HG03108 (cell line): Measurements from ENCODE around the gene PHF24.
"Not testable (repeated sequence)": the region's sequence is repeated elsewhere in the genome, so short reads cannot be mapped to it uniquely, and the experiment has no call there.

Source experiments
- ATAC-seq: cut with Tn5 transposase; IDR thresholded peaks from one replicate; pipeline ENCODE4 v1.9.1; 2021; ENCODE audit warnings: moderate library complexity; ENCODE audit not compliant: unreplicated experiment

The PHF24 gene

GRCh38 chr9:34996181-34996904, 38.3 kb downstream of the PHF24 start:
- no peak for ATAC-seq

DNA sequence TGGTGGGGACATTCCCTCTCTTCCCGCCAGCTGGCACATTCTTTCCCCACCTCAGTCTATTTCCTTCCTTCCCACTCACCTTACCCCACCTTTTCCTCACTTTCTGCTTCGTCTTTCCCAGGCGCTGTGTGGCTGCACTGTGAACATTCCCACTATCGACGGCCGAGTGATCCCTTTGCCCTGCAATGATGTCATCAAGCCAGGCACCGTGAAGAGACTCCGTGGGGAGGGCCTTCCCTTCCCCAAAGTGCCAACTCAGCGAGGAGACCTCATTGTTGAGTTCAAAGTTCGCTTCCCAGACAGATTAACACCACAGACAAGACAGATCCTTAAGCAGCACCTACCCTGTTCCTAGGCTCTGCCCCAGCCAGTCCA, 38.8 kb downstream of the PHF24 start:
- ATAC-seq: no peak

DNA sequence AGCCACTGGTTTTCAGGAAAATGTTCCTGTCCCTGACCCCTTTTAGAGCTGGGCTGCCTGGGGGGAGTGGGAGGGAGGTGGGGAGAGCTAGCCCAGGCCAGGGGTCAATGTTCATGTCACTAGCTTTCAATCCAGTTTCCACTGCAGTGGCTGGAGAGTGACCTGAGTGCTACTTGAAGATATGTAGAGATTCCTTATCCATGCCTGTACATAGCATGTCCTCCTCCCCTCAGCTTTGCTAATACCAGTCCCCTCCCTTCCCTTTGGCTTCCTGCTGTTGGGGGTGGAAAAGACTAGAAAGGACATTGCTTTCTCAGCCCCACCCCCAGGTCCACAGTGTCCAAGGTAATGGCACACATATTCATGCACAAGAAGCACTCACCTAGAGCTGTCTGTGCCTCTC, 39.3 kb downstream of the PHF24 start:
- no peak for ATAC-seq

GRCh38 chr9:34998266-34998665, 40.2 kb downstream of the PHF24 start:
- ATAC-seq: no peak

GRCh38 chr9:34999576-34999975, 41.5 kb downstream of the PHF24 start:
- ATAC-seq: no peak

DNA sequence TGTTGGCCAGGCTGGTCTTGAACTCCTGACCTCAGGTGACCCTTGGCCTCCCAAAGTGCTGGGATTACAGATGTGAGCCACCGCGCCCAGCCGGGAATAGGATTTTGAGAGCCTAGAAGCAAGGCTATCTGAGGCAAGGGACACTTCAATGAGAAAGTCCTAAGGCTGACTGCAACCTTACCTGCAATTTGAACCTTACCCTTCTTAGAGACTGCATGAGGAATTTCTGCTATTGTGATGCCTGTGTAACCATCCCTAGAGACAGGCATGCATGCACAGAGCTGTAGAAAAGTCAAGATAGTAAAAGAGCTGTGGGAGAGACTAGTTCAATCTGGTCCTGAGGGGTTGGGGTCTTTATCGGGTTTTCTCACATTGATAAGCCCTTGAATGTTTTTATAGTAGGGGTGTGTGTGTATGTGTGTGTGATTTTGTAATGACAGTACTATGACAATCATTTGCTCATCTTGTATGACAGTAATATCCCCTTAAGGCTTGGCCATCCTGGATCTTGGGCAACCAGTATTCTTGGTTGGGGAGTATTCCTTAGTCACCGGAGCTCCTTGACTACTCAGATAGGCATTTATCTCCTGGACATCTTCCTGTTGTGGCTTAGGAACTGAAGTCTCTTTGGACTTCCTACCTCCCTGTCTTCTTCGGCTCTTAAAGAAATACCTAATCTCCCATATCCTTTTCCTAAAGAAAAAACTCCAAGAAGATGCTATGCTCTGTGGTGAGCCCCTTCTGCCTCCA, 42.6 kb downstream of the PHF24 start:
- no peak for ATAC-seq

- ATAC-seq: no peak
These were observed 43.2 kb downstream of the PHF24 start for GRCh38 chr9:35001285-35001677.

DNA sequence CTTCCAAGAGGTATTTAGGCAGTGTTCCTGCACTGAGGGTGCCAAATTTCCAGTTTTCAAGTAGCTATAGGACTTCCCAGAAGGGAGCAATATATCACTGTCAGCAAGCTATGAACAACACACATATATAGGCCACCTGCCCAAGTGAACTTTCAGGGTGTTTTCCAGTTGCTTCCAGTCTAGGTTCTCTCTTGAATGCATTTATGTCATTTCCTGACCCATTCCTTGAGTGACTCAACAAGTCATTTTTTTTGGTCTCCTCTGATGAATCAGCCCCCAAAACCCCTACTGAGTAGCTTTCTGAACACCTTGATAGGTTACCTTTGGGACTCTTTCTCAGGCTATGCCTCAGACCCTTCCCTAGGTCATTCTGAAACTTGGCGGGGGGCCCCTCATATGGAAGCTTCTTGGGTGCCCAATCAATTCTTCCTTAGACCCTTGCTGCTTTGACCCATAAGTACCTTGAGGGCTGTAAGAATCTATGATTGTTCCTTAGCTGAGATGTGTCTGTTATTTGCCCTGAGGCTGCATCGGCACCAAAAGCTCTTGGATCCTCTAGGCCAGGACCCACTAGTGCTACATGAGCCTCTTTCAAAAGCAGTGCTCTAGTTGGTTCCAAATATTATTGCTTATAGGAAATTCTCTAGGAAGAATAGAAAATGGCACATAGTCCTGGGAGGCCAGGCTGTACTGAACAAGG, 43.9 kb downstream of the PHF24 start:
- no peak for ATAC-seq

DNA sequence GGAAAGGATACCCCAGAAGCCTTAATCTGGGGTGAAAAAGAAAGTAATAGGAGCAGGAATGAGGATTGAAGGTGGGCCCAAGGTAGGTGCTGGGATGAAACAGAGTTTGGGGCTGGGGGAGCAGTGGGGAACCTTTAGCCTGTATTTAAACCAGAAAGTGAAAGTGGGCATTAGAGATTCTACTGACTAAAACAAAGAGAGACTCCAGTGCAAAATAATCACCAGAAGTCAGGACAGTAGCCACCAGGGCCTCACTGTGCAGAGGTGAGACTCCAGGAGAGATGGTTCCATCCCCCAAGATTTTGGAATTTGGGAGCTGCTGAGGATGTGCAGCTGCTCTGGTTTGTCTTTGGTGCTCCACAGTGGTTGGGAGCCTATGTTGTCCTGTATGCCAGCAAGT, 44.5 kb downstream of the PHF24 start:
- no peak for ATAC-seq

GRCh38 chr9:35004299-35004698, 46.2 kb downstream of the PHF24 start:
- not testable (repeated sequence) for ATAC-seq

- no peak for ATAC-seq
These were observed 52.4 kb downstream of the PHF24 start for GRCh38 chr9:35010351-35010958.

- ATAC-seq: no peak
These were observed 56.4 kb downstream of the PHF24 start for GRCh38 chr9:35014517-35014916.

GRCh38 chr9:35023443-35023842, 65.4 kb downstream of the PHF24 start:
- ATAC-seq: not testable (repeated sequence)

- ATAC-seq: no peak
These were observed 68.6 kb downstream of the PHF24 start for GRCh38 chr9:35026671-35027070.

- ATAC-seq: no peak
These were observed 69.3 kb downstream of the PHF24 start for GRCh38 chr9:35027374-35027773.

DNA sequence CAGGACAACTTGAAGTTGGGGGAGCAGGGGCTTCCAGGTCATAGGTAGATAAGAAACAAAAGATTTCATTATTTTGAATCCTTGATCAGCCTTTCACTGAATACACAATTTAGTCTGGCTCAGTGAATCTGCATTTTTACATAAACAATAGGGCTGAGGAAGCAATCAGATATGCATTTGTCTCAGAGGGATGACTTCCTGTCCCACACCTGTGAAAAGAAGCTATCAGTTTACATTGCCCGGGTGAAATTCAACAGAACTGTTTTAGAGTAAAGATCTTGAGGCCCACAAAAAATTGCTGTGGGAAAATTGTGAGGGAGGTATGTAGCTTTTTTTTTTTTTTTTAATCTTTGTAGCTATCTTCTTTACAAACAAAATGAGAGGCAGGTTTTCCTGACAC, 69.8 kb downstream of the PHF24 start:
- ATAC-seq: no peak

GRCh38 chr9:35028341-35028740, 70.3 kb downstream of the PHF24 start:
- ATAC-seq: no peak

DNA sequence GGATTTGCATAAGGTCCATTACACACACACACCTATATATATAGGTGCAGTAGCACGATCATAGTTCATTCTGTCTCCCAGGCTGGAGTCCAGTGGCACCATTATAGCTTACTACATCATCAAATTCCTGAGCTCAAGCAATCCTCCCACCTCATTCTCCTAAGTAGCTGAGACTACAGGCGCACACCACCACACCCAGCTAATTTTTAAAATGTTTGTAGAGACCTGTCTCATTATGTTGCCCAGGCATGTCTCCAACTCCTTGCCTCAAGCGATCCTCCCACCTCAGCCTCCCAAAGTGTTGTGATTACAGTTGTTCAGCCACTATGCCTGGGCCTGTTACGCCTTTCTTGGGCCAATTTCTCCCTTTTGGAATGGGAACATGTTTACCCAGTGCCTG, 71.2 kb downstream of the PHF24 start:
- ATAC-seq: no peak

GRCh38 chr9:35029852-35030251, 71.8 kb downstream of the PHF24 start:
- no peak for ATAC-seq
